DMS 273 treated with DMSO at 0.1 percent for 48 hours (cell line): ENCODE results near the gene TTC6.

ENCODE experiments used
- DNase-seq: peaks from one replicate; lab custom pipeline; 2025; lab: John Stamatoyannopoulos, UW

TTC6 gene

DNA sequence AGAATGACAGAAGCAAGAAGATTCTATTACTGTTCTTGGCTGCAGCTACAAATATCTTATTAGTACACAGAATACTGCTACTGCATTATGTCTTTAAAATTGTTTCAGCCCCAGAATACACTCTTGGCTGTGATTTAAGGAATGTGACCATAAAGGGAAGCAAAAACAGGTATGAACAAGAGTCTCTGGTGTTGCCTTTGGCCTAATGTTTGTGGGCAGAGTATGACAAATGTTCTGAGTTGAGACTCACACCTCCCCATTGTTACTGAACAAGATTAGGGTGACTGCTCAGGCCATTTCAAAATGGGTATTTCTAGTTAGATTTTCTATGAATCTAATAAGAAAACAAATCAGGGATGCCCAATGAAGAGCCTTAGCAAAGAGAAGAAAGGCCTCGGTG, 28.5 kb downstream of the TTC6 start:
- DNase-seq: no peak

GRCh38 chr14:37625597-37626595, 30.5 kb downstream of the TTC6 start:
- no peak for DNase-seq

- no peak for DNase-seq
These were observed 41.9 kb downstream of the TTC6 start for GRCh38 chr14:37637341-37637740.

DNA sequence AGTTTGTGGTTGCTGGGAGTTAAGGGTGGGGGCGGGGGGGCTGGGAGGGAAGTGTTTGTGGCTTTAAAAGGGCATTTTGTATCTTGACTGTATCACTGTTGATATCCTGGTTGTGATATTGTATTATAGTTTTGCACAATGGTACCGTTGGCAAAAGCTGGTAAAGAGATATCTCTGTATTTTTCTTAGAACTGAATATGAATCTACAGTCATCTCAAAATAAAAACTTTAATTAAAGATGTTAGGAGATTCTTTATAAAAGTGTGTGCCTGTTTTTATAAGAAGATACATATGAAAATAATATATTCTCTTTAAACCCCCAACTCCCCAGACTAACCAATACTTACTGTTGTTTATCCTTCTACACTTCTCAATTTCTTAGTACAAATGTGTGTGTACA, 43.2 kb downstream of the TTC6 start:
- no peak for DNase-seq

DNA sequence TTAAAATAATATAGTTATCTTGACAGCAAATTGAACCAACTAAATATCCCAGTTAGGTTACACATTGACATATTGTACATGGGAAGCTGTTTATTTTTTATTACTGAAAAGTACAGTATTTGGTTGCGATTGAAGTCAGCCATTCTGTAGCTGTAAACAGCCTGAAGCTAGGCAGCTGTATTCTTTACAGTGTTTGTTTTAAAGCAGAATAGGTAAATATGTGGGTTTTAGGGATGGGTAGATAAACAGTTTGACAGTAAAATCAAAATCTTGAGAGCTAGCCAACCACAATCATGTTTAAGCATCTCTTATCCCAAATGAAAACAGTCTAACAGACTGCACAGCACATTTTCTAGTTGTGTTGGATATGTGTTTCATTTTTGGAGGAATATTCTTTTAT, 45.7 kb downstream of the TTC6 start:
- no peak for DNase-seq

DNA sequence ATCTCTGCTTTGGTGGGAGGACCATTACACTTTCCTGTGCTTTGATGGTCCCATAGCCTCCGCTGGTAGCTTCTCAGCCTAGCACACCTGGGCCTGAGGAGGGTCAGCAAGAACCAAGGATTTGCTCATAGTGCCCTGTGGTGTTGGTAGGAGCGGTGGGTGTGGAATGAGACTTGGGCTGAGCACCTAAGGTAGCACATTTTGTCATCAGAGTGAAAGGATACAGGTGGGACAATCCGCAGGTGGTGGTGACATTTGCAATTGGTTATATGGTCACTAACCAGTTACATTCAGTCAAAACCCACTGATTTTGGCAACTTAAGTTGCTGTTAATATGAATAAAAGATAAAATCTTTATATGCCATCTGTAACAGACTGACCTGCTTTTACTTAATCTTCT, 46.7 kb downstream of the TTC6 start:
- DNase-seq: no peak

GRCh38 chr14:37643701-37644100, 48.3 kb downstream of the TTC6 start:
- DNase-seq: no peak
